Measurements from ENCODE around the gene CLCN3.

- TF ChIP-seq CTCF (IDR thresholded peaks at IDR 0.05) (no peak), POLR2A (IDR thresholded peaks at IDR 0.05) (no peak)
Measured at GRCh38 chr4:169634975-169635374, 14.6 kb downstream of the CLCN3 start.

Measured in transverse colon (tissue), 3 donors.